HL-60 (cell line): ENCODE results near the gene SLC26A1.
A peak's percentile ranks its signal among the peaks of the same experiment; 100 is the strongest.

Source experiments
- DNase-seq, 2 experiments: peaks; one replicate each; pipeline ENCODE4 v3.0.0-alpha.2; 2010 to 2020; ENCODE audit warnings: low read depth in 1 of 2, low spot score in 1 of 2
- H3K27ac ChIP-seq: fragments of 250-450 bp; sonication (Bioruptor Pico); replicated peaks from 2 replicates; pipeline ENCODE4 v1.5.1; 2020; ENCODE audit warnings: mild to moderate bottlenecking, moderate library complexity
- H3K27me3 ChIP-seq: fragments of 250-450 bp; sonication (Bioruptor Pico); 2 replicates; pipeline ENCODE4 v1.5.1; 2021; ENCODE audit warnings: mild to moderate bottlenecking, moderate library complexity; ENCODE audit not compliant: insufficient read depth, poor library complexity, severe bottlenecking
- H3K4me3 ChIP-seq: replicated peaks from 2 replicates; pipeline ENCODE4 v1.5.1; 2011; ENCODE audit warnings: mild to moderate bottlenecking, control low read depth, low read length; ENCODE audit not compliant: insufficient read depth
- CTCF ChIP-seq: IDR thresholded peaks from one replicate; pipeline ENCODE4 v1.5.1; 2011; ENCODE audit warnings: low read length, control low read depth, inconsistent platforms; ENCODE audit not compliant: insufficient read depth
- GABPA ChIP-seq: IDR thresholded peaks from 2 replicates; pipeline ENCODE4 v1.6.1; 2012; ENCODE audit warnings: low read depth
- POLR2AphosphoS5 ChIP-seq: IDR thresholded peaks from 2 replicates; pipeline ENCODE4 v1.6.1; 2012; ENCODE audit warnings: low read depth
- REST ChIP-seq: IDR thresholded peaks from 2 replicates; pipeline ENCODE4 v1.6.1; 2012; ENCODE audit warnings: low read depth; ENCODE audit not compliant: insufficient replicate concordance
- SPI1 ChIP-seq: IDR thresholded peaks from 2 replicates; pipeline ENCODE4 v1.6.1; 2012; ENCODE audit warnings: low read depth, mild to moderate bottlenecking, borderline replicate concordance

Gene SLC26A1

GRCh38 chr4:986428-986878 lies 6.8 kb downstream of the SLC26A1 start:
- Histone ChIP-seq H3K27ac (peak overlapping the region; percentile 39), H3K27me3 (no peaks in the 10 kb centered on the region), H3K4me3 (peak overlapping the region; percentile 48)
- DNase-seq, result no peak
- TF ChIP-seq CTCF (no peak), POLR2AphosphoS5 (no peak), GABPA (no peak), SPI1 (no peak), REST (no peak)

- DNase-seq, result no peak
- H3K27me3 ChIP-seq, result no peaks in the 10 kb centered on the region
- no peak for TF ChIP-seq SPI1
- TF ChIP-seq CTCF, result no peak
- TF ChIP-seq REST, result no peak
- TF ChIP-seq GABPA, result no peak
- TF ChIP-seq POLR2AphosphoS5, result no peak
- no peak overlapping the region for H3K4me3 ChIP-seq
- H3K27ac ChIP-seq, result no peak overlapping the region
Measured at GRCh38 chr4:985123-985830, 7.9 kb downstream of the SLC26A1 start.

- no peaks in the 10 kb centered on the region for H3K27me3 ChIP-seq
- H3K4me3 ChIP-seq, result no peak overlapping the region
- TF ChIP-seq GABPA (no peak), REST (no peak), CTCF (no peak), POLR2AphosphoS5 (no peak), SPI1 (no peak)
- DNase-seq, result no peak
- no peak overlapping the region for H3K27ac ChIP-seq
Measured at GRCh38 chr4:984336-985054, 8.7 kb downstream of the SLC26A1 start.
